ENCODE results near the gene UGGT2. TPM values are rescaled to one million over a fixed set of nuclear protein-coding genes. Genes with fewer than 3 reads are reported as not detected.
"Not testable (repeated sequence)": the region's sequence is repeated elsewhere in the genome, so short reads cannot be mapped to it uniquely, and the experiment has no call there.

UGGT2 gene
- total and polyA plus RNA-seq, 12 donors, result 10.7 to 60.6 (median 21.9) TPM

- Histone ChIP-seq H3K27ac (no peak overlapping the region), H3K36me3 (replicated peaks in 1 of 2) (peaks cover 0 to 22% of the 10 kb centered on the region in 2 donors), H3K27me3 (no peaks in the 10 kb centered on the region), H3K4me1 (replicated peaks in 1 of 2) (no peaks in the 10 kb centered on the region), H3K9me3 (replicated peaks in 1 of 3) (no peaks in the 10 kb centered on the region), H3K4me3 (no peak overlapping the region)
- intact Hi-C loops (cut with DNase I), result no loop called here
- 89 to 97% (median 94%) methylated on average over 3 of the region's 3 CpGs for WGBS, 4 donors
- DNase-seq, result no peak
- no peak for TF ChIP-seq CTCF (IDR thresholded peaks at IDR 0.05)
Measured at GRCh38 chr13:95793781-95794180, 259.4 kb downstream of the UGGT2 start.

GRCh38 chr13:95793018-95793555 is 260.1 kb downstream of the UGGT2 start:
- peaks cover 0 to 22% of the 10 kb centered on the region in 2 donors for H3K36me3 ChIP-seq (replicated peaks in 1 of 2)
- no peaks in the 10 kb centered on the region for H3K9me3 ChIP-seq (replicated peaks in 1 of 3)
- no peak for TF ChIP-seq CTCF (IDR thresholded peaks at IDR 0.05)
- TF ChIP-seq POLR2A (IDR thresholded peaks at IDR 0.05), result no peak
- peak overlapping the region in 1 of 5 donors; percentile 13 for H3K27ac ChIP-seq
- peak in 2 of 7 donors; percentile 2 to 41 for DNase-seq
- intact Hi-C loops (cut with DNase I), result no loop called here
- H3K4me1 ChIP-seq (replicated peaks in 1 of 2), result no peaks in the 10 kb centered on the region
- 84 to 96% (median 87%) methylated on average over 2 to 3 of the region's 3 CpGs for WGBS, 4 donors
- H3K27me3 ChIP-seq, result no peaks in the 10 kb centered on the region
- H3K4me3 ChIP-seq, result no peak overlapping the region

GRCh38 chr13:95791084-95791722 is 262.0 kb downstream of the UGGT2 start:
- Histone ChIP-seq H3K27me3 (no peaks in the 10 kb centered on the region), H3K27ac (no peak overlapping the region), H3K36me3 (replicated peaks in 1 of 2) (peaks cover 0 to 31% of the 10 kb centered on the region in 2 donors), H3K4me3 (no peak overlapping the region), H3K9me3 (replicated peaks in 1 of 3) (no peaks in the 10 kb centered on the region), H3K4me1 (replicated peaks in 1 of 2) (no peaks in the 10 kb centered on the region)
- 81 to 94% (median 90%) methylated on average over 7 of the region's 7 CpGs for WGBS, 4 donors
- DNase-seq, result no peak
- TF ChIP-seq POLR2A (IDR thresholded peaks at IDR 0.05), result no peak
- no peak for TF ChIP-seq CTCF (IDR thresholded peaks at IDR 0.05)
- intact Hi-C loops (cut with DNase I), result no loop called here

- H3K9me3 ChIP-seq (replicated peaks in 1 of 3); H3K4me3 ChIP-seq; H3K27ac ChIP-seq; intact Hi-C loops (cut with DNase I); H3K4me1 ChIP-seq (replicated peaks in 1 of 2); H3K27me3 ChIP-seq; DNase-seq: not testable (repeated sequence)
- H3K36me3 ChIP-seq (replicated peaks in 1 of 2), result peaks cover 0 to 27% of the 10 kb centered on the region in 2 donors
Measured at GRCh38 chr13:95789315-95789714, 263.9 kb downstream of the UGGT2 start.

- no peak overlapping the region for H3K4me3 ChIP-seq
- H3K27me3 ChIP-seq, result no peaks in the 10 kb centered on the region
- H3K27ac ChIP-seq, result no peak overlapping the region
- peaks cover 0 to 26% of the 10 kb centered on the region in 2 donors for H3K36me3 ChIP-seq (replicated peaks in 1 of 2)
- no peak for TF ChIP-seq CTCF (IDR thresholded peaks at IDR 0.05)
- TF ChIP-seq POLR2A (IDR thresholded peaks at IDR 0.05), result no peak
- no peak for DNase-seq
- H3K4me1 ChIP-seq (replicated peaks in 1 of 2), result no peaks in the 10 kb centered on the region
- WGBS, 4 donors, result 47 to 59% (median 55%) methylated on average over 2 of the region's 2 CpGs
- no peaks in the 10 kb centered on the region for H3K9me3 ChIP-seq (replicated peaks in 1 of 3)
- intact Hi-C loops (cut with DNase I), result no loop called here
Measured at GRCh38 chr13:95788100-95788463, 265.1 kb downstream of the UGGT2 start.

Measured in adrenal gland (tissue), 12 donors.